ENCODE results near the gene ADRA2C. TPM values are rescaled to one million over a fixed set of nuclear protein-coding genes. Genes with fewer than 3 reads are reported as not detected.

The ADRA2C gene
- total and polyA plus RNA-seq, 2 of the 13 experiments (the other 11 are each of a cell fraction or from before 2014, with no cell fraction given): 15.4 to 69.7 TPM

DNA sequence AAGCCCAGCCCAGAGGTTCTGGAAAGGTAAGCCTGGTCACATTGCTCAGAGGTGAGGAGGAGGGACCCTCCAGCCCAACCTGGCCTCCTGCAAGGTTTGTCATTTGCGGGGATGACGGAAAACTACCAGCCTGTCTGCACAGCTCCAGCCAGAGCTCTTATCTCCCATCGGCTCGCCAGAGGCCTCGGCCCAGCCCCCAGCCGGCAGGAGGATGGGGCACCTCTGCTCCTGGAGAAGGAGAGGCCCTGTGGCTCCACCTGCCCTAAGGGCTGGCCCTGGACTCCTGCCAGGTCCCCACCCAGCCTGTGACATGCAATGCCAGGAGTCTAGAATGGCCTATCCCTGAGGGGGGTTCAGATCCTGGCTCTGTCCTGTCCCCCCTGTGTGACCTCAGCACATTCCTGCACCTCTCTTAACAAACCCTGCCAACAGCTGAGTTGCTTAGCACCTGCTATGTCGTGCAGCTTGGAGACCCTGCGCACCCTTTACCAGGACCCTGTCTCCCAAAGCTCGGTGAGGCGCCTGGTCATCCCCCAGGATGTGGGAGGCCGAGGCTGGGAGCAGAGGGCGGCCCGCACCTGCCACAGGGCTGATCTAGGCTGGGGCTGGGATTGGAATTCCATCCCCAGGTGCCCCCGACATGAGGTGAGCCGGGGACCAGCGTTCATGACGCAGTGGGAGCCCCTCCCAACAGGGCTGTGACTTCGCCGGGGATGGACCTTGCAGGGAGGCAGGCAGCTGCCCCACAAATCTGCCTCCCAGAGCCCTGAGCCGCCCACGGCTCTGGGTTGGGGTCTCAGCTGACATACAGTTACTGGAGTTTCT, 14.4 kb downstream of the ADRA2C start (continued):
- 0 out of 2 replicates have a peak, but pooled peaks have one; percentile 68 for TF ChIP-seq ZNF343 (CRISPR knock-in tag; IDR thresholded peaks at IDR 0.05)
- TF ChIP-seq TAF15 (IDR thresholded peaks at IDR 0.05; ENCODE audit: low read depth, low read length, poor library complexity, severe bottlenecking): no peak
- TF ChIP-seq GATAD2A (CRISPR knock-in tag; IDR thresholded peaks at IDR 0.05): peak; percentile 57; the same call in 1 of the 2 replicates
- TF ChIP-seq, protein P1, sequence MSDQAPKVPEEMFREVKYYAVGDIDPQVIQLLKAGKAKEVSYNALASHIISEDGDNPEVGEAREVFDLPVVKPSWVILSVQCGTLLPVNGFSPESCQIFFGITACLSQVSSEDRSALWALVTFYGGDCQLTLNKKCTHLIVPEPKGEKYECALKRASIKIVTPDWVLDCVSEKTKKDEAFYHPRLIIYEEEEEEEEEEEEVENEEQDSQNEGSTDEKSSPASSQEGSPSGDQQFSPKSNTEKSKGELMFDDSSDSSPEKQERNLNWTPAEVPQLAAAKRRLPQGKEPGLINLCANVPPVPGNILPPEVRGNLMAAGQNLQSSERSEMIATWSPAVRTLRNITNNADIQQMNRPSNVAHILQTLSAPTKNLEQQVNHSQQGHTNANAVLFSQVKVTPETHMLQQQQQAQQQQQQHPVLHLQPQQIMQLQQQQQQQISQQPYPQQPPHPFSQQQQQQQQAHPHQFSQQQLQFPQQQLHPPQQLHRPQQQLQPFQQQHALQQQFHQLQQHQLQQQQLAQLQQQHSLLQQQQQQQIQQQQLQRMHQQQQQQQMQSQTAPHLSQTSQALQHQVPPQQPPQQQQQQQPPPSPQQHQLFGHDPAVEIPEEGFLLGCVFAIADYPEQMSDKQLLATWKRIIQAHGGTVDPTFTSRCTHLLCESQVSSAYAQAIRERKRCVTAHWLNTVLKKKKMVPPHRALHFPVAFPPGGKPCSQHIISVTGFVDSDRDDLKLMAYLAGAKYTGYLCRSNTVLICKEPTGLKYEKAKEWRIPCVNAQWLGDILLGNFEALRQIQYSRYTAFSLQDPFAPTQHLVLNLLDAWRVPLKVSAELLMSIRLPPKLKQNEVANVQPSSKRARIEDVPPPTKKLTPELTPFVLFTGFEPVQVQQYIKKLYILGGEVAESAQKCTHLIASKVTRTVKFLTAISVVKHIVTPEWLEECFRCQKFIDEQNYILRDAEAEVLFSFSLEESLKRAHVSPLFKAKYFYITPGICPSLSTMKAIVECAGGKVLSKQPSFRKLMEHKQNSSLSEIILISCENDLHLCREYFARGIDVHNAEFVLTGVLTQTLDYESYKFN (CRISPR knock-in tag; conservative IDR thresholded peaks at IDR 0.05): peak; percentile 83
- TF ChIP-seq HNRNPK (IDR thresholded peaks at IDR 0.05; ENCODE audit: low read depth, low read length, poor library complexity, severe bottlenecking): no peak
- peak; percentile 65 for TF ChIP-seq HNRNPLL (IDR thresholded peaks at IDR 0.05; ENCODE audit: low read depth, low read length, poor library complexity, severe bottlenecking)
- TF ChIP-seq NFYB (CRISPR knock-in tag; IDR thresholded peaks at IDR 0.05): no peak
- no peak for TF ChIP-seq MIXL1 (CRISPR knock-in tag; IDR thresholded peaks at IDR 0.05)
- TF ChIP-seq MEF2D (CRISPR knock-in tag; IDR thresholded peaks at IDR 0.05): no peak
- TF ChIP-seq, protein P2, sequence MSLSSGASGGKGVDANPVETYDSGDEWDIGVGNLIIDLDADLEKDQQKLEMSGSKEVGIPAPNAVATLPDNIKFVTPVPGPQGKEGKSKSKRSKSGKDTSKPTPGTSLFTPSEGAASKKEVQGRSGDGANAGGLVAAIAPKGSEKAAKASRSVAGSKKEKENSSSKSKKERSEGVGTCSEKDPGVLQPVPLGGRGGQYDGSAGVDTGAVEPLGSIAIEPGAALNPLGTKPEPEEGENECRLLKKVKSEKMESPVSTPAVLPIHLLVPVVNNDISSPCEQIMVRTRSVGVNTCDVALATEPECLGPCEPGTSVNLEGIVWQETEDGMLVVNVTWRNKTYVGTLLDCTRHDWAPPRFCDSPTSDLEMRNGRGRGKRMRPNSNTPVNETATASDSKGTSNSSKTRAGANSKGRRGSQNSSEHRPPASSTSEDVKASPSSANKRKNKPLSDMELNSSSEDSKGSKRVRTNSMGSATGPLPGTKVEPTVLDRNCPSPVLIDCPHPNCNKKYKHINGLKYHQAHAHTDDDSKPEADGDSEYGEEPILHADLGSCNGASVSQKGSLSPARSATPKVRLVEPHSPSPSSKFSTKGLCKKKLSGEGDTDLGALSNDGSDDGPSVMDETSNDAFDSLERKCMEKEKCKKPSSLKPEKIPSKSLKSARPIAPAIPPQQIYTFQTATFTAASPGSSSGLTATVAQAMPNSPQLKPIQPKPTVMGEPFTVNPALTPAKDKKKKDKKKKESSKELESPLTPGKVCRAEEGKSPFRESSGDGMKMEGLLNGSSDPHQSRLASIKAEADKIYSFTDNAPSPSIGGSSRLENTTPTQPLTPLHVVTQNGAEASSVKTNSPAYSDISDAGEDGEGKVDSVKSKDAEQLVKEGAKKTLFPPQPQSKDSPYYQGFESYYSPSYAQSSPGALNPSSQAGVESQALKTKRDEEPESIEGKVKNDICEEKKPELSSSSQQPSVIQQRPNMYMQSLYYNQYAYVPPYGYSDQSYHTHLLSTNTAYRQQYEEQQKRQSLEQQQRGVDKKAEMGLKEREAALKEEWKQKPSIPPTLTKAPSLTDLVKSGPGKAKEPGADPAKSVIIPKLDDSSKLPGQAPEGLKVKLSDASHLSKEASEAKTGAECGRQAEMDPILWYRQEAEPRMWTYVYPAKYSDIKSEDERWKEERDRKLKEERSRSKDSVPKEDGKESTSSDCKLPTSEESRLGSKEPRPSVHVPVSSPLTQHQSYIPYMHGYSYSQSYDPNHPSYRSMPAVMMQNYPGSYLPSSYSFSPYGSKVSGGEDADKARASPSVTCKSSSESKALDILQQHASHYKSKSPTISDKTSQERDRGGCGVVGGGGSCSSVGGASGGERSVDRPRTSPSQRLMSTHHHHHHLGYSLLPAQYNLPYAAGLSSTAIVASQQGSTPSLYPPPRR (CRISPR knock-in tag; IDR thresholded peaks at IDR 0.05; ENCODE audit: borderline replicate concordance): peak; percentile 53
- 0 out of 2 replicates have a peak, but pooled peaks have one; percentile 37 for TF ChIP-seq ZNF451 (CRISPR knock-in tag; IDR thresholded peaks at IDR 0.05)
- TF ChIP-seq HMGA1 (CRISPR knock-in tag; conservative IDR thresholded peaks at IDR 0.05): no peak

Data from HepG2 (cell line).